ENCODE results near the gene CHI3L2.

GRCh38 chr1:111256988-111257658, 29.6 kb downstream of the CHI3L2 start:
- TF ChIP-seq CTCF (conservative IDR thresholded peaks at IDR 0.05) (no peak), ZFX (IDR thresholded peaks at IDR 0.05) (no peak)
